Skeletal muscle satellite cell (primary cell): ENCODE measurements around the gene PTPRQ.

ENCODE experiments used
- H3K27me3 ChIP-seq: 2 replicates; pipeline ENCODE4 v1.7.0; 2013; ENCODE audit warnings: low read length; ENCODE audit not compliant: control insufficient read depth, insufficient read depth
- H3K36me3 ChIP-seq: 2 replicates; pipeline ENCODE4 v1.7.0; 2013; ENCODE audit warnings: mild to moderate bottlenecking, control low read depth, low read length; ENCODE audit not compliant: insufficient read depth
- H3K4me1 ChIP-seq: 2 replicates; pipeline ENCODE4 v1.7.0; 2013; ENCODE audit warnings: low read length; ENCODE audit not compliant: control insufficient read depth, insufficient read depth
- H3K4me2 ChIP-seq: 2 replicates; pipeline ENCODE4 v1.7.0; 2013; ENCODE audit warnings: mild to moderate bottlenecking, low read length
- H3K4me3 ChIP-seq: 2 replicates; pipeline ENCODE4 v1.7.0; 2013; ENCODE audit warnings: low read length
- H3K9ac ChIP-seq: 2 replicates; pipeline ENCODE4 v1.7.0; 2013; ENCODE audit warnings: mild to moderate bottlenecking, low read depth, low read length, moderate library complexity
- H3K9me3 ChIP-seq: replicated peaks from 2 replicates; pipeline ENCODE4 v1.7.0; 2013; ENCODE audit warnings: mild to moderate bottlenecking, control low read depth, low read length

PTPRQ gene

DNA sequence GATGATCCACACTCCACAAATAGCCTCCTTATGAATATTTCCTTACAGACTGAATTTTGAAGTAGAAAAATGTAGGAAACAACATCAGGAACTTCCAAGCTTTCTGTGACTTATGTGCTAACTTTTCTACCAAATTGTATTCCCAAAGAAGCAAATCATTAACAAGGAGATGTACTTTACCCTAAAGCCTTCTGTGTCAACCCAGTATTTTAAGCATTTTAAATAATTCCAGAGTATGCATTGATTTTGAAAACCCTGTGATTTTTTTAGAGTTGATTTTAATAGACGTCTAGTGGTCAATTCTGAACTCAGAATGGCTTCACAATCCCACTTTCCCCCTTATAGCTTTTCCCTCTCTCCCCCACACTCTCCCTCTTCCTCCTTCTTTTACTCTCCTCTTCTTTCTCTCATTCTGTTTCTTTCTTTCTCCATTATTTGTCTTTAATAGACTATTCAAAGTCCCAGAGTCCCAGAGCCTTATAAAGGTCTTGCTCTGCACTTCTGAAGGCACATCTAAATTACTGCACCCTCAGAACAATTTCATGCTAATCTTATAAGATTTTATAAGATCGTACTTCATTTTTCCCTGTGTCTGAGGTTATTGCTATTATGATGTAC, 253.3 kb downstream of the PTPRQ start:
- no peaks in the 10 kb centered on the region for H3K36me3 ChIP-seq
- H3K4me3 ChIP-seq, result no peak overlapping the region
- H3K4me2 ChIP-seq, result peak overlapping the region; percentile 80
- peak overlapping the region; percentile 79 for H3K9ac ChIP-seq
- no peaks in the 10 kb centered on the region for H3K9me3 ChIP-seq
- peaks cover 46% of the 10 kb centered on the region for H3K4me1 ChIP-seq
- no peaks in the 10 kb centered on the region for H3K27me3 ChIP-seq

DNA sequence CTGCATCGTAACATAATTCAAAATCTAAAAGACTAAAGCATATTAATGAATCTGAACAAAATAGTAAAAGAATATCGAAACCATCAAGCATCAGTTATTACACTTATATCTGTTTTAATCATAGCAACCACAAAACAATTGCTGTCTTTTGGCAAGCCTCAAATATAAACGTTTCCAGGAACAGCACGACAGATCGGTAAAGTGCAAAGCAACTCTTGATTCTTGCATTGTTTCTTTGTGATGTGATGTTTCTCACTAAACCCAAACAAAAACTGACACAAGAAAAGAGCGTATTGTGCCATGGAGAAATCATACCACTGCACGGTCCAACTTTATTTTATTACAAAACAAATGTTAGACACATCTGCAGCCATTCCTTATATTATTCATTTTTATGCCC, 254.2 kb downstream of the PTPRQ start:
- H3K36me3 ChIP-seq, result no peaks in the 10 kb centered on the region
- peak overlapping the region; percentile 59 for H3K4me3 ChIP-seq
- H3K4me2 ChIP-seq, result peak overlapping the region; percentile 80
- H3K27me3 ChIP-seq, result no peaks in the 10 kb centered on the region
- H3K4me1 ChIP-seq, result peaks cover 54% of the 10 kb centered on the region
- H3K9ac ChIP-seq, result peak overlapping the region; percentile 79
- no peaks in the 10 kb centered on the region for H3K9me3 ChIP-seq

DNA sequence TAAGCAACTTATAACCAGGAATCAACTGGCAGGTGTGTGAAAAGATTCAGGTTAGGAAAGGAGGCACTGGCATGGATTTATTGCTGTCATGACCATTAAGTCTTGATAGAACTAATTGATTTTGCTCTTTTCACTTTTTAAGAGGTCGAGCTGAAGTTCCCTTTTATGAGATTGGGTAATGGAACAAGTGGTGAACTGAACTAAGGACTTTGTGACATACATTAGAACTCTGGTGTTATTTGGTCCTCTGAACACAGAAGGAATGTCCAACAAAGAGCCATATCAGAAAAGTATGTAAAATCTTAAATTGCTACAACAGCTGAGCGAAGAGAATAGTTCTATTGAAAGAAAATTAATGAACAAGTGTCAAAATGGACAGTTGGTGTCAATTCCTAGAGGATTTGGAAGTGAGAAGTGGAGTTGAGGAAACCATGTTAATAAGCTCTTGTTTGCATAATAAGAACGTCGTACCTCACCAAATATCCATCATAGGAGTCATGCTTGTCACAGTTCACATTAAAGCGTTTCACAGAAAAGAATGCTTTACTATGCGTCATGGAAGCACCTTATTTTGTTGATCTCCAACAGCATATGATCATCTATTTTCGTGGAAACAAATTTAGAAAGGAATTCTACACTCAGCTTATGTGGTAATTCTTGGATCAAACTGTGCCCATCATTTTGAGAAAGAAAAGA, 255.0 kb downstream of the PTPRQ start:
- H3K27me3 ChIP-seq, result no peaks in the 10 kb centered on the region
- peaks cover 61% of the 10 kb centered on the region for H3K4me1 ChIP-seq
- no peaks in the 10 kb centered on the region for H3K36me3 ChIP-seq
- peak overlapping the region; percentile 79 for H3K9ac ChIP-seq
- peak overlapping the region; percentile 80 for H3K4me2 ChIP-seq
- peak overlapping the region; percentile 59 for H3K4me3 ChIP-seq
- no peaks in the 10 kb centered on the region for H3K9me3 ChIP-seq

DNA sequence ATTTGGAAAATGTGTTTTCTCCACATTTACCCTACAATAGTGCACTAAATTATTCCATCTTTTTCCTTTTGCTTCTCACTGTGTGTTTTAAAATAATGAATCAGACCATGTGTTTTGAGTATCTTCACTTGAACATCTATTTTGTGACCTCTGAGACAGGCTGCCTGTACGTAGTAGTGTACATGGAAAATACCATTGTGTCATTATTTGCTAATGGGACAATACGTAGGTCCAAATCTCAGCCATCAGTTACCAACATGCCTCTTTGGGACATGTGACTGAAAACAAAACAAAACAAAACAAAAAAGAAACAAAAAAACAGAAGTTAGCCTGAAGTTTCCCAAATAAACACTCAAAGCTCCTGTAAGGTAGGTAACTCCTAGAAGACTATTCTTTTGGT, 256.3 kb downstream of the PTPRQ start:
- Histone ChIP-seq H3K36me3 (no peaks in the 10 kb centered on the region), H3K27me3 (no peaks in the 10 kb centered on the region), H3K4me2 (peak overlapping the region; percentile 52), H3K4me3 (peak overlapping the region; percentile 32), H3K9me3 (no peaks in the 10 kb centered on the region), H3K9ac (peak overlapping the region; percentile 79), H3K4me1 (peaks cover 68% of the 10 kb centered on the region)

DNA sequence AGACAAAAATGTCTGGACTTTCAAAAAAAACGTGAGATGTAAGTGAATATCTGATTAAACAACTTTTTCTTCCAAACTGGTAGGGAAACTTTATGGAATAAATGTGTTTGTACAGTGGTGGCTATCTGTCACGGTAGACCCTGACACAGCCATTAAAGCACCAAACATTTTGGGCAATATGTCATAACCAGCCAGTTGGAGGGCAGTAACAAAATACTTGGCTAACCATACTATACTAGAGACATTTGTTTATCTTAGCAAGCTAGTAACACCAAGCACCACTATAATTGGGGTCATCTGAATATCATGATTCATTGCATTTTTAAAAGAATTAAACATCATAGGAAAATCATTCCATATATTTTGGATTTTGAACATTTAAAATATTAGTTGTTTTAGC, 257.4 kb downstream of the PTPRQ start:
- Histone ChIP-seq H3K36me3 (no peaks in the 10 kb centered on the region), H3K27me3 (no peaks in the 10 kb centered on the region), H3K9me3 (no peaks in the 10 kb centered on the region), H3K4me3 (no peak overlapping the region), H3K4me1 (peaks cover 74% of the 10 kb centered on the region), H3K4me2 (peak overlapping the region; percentile 8), H3K9ac (peak overlapping the region; percentile 79)

DNA sequence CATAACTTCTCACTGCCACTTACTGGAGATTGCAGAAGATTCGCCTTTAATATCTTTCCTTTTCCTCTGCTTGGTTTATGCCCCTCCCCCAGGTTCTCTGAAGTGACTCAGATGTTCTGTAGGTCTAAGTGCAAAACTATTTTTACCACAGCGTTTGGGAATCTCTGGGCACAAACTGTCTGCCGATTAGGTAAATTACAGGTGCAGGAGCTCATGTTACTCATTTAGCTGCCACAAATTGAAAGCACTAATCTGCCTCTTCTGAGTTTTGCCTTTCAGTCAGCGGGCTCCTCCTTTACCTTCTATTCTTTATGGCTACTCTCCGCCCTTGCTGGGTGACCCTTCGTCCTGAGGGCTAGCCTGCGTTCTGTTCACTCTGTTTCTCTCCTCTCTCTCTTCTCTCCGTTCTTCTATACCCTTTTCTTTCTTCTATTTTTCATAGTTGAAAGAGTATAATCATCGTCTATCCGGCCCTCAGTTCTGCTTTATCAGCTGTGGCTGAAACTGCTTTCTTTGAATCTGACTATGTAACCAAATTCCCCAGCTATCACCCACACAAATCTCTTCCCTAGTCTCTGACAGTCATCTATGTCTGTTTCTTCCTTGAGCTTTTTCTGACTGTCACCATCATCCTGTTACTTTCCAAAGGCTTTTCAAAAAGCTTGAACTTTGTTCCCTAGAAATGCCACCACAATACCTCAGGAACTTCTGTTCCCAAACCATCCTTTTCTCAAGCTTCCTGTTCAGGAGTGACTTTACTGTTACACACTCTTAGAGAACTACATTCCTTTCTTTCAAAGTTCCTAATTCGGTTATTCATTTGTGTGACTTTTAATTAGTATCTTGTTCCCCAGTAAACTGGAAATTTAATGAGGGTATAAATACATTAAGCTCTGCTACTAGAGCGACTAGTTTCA, 259.1 kb downstream of the PTPRQ start:
- Histone ChIP-seq H3K27me3 (no peaks in the 10 kb centered on the region), H3K36me3 (no peaks in the 10 kb centered on the region), H3K4me2 (peak overlapping the region; percentile 82), H3K4me3 (peak overlapping the region; percentile 62), H3K9me3 (no peaks in the 10 kb centered on the region), H3K9ac (peak overlapping the region; percentile 84), H3K4me1 (peaks cover 79% of the 10 kb centered on the region)

DNA sequence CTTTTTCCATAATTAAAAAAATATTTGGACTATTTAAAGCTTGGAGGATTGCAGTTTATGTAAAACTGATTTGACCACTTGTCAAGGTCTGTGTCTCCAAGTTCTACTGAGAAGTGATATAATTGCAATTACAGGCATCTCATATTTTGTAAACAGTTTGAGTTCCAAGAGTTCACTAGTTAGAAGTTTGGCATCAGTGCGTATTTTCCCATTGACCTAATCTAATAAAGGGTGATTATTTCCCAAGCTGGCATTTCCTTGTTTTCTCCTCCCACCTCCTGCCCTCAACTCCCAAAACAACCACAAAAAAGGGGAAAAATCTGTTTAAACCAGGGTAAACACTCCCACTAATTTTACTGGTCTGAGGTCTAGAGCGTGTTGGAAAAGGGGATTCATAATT, 260.4 kb downstream of the PTPRQ start:
- Histone ChIP-seq H3K4me2 (no peak overlapping the region), H3K4me3 (no peak overlapping the region), H3K9me3 (no peaks in the 10 kb centered on the region), H3K4me1 (peaks cover 80% of the 10 kb centered on the region), H3K9ac (peak overlapping the region; percentile 84), H3K36me3 (no peaks in the 10 kb centered on the region), H3K27me3 (no peaks in the 10 kb centered on the region)

DNA sequence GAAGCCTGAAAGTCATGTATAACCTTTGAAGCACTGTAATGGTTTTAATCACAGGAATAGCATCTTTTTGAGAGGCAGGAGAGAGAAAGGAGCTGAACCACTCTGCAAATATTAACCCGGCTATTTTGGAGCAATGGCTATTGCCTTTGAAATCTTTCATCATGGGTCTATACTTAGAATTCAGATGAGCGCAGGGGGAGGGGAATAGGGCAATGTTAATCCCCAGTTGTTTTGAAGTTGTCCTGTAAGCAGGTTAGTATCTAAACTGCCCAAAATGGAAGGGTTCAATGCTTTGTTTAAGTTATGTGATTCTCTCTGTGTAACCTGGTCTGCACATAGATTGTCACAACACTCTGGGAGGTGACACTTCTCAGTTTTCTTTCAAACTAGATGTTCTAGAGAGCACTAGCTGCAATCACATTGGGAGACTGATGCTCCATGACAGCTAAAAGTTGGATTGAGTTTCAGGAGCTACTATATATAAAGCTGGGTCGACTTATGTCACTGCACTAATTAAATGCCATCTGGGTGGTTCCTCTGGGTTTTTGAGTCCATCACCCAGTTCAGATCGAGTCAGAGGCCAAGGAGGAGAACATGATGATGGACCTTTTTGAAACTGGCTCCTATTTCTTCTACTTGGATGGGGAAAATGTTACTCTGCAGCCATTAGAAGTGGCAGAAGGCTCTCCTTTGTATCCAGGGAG, 263.2 kb downstream of the PTPRQ start, which contains the start of gene MYF6:
TSS of gene MYF6 (plus strand) at position 509 of the 704 bp plus-strand sequence. CDS start at position 595, 86 bp downstream.
- peak within 1 kb of the TSS; percentile 95 for H3K9ac ChIP-seq

DNA sequence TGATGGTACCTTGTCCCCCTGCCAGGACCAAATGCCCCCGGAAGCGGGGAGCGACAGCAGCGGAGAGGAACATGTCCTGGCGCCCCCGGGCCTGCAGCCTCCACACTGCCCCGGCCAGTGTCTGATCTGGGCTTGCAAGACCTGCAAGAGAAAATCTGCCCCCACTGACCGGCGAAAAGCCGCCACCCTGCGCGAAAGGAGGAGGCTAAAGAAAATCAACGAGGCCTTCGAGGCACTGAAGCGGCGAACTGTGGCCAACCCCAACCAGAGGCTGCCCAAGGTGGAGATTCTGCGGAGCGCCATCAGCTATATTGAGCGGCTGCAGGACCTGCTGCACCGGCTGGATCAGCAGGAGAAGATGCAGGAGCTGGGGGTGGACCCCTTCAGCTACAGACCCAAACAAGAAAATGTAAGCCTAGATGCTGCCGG, 263.8 kb downstream of the PTPRQ start:
- H3K9me3 ChIP-seq, result no peaks in the 10 kb centered on the region
- no peaks in the 10 kb centered on the region for H3K27me3 ChIP-seq
- peak overlapping the region; percentile 79 for H3K4me2 ChIP-seq
- no peaks in the 10 kb centered on the region for H3K36me3 ChIP-seq
- peak overlapping the region; percentile 95 for H3K9ac ChIP-seq
- H3K4me3 ChIP-seq, result peak overlapping the region; percentile 72
- peaks cover 79% of the 10 kb centered on the region for H3K4me1 ChIP-seq

More for the DNA sequence above, 263.2 kb downstream of the PTPRQ start, which contains the start of gene MYF6:
- Histone ChIP-seq H3K4me1 (peaks cover 80% of the 10 kb centered on the region), H3K27me3 (no peaks in the 10 kb centered on the region), H3K36me3 (no peaks in the 10 kb centered on the region), H3K4me3 (peak within 1 kb of the TSS; percentile 72), H3K9me3 (no peaks in the 10 kb centered on the region), H3K4me2 (peak within 1 kb of the TSS; percentile 79)

DNA sequence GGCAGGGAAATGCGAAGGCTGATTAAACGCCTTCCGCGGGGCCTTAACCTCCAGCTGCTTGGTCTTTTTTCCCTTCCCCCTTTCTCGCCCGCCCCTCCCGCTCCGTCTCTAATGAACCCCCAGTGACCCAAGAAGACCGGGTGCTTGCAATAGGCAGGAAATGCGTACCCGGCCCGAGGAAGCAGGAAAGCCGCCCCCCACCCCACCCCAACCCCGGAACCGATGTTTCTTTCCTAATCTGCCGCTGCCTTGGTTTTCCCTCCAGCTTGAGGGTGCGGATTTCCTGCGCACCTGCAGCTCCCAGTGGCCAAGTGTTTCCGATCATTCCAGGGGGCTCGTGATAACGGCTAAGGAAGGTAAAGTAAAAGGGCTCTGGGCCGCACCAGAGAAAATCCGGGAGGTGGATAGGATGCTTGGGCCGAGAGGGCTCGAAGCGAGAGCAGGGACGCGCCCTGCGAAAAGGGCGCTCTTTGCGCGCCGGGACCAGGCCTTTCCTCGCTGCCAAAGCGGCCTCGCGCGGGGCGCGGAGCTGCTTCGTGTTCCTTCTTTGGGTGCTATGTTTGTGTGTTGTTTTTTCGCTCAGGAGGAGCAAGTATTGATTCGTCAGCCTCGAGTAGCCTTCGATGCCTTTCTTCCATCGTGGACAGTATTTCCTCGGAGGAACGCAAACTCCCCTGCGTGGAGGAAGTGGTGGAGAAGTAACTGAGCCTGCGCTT, 264.4 kb downstream of the PTPRQ start:
- H3K9ac ChIP-seq, result peak overlapping the region; percentile 95
- H3K4me2 ChIP-seq, result peak overlapping the region; percentile 79
- no peaks in the 10 kb centered on the region for H3K36me3 ChIP-seq
- peak overlapping the region; percentile 72 for H3K4me3 ChIP-seq
- H3K9me3 ChIP-seq, result no peaks in the 10 kb centered on the region
- H3K4me1 ChIP-seq, result peaks cover 78% of the 10 kb centered on the region
- H3K27me3 ChIP-seq, result no peaks in the 10 kb centered on the region
